ENCODE data around the gene FGFR3.
A peak's percentile ranks its signal among the peaks of the same experiment; 100 is the strongest.

Gene FGFR3

DNA sequence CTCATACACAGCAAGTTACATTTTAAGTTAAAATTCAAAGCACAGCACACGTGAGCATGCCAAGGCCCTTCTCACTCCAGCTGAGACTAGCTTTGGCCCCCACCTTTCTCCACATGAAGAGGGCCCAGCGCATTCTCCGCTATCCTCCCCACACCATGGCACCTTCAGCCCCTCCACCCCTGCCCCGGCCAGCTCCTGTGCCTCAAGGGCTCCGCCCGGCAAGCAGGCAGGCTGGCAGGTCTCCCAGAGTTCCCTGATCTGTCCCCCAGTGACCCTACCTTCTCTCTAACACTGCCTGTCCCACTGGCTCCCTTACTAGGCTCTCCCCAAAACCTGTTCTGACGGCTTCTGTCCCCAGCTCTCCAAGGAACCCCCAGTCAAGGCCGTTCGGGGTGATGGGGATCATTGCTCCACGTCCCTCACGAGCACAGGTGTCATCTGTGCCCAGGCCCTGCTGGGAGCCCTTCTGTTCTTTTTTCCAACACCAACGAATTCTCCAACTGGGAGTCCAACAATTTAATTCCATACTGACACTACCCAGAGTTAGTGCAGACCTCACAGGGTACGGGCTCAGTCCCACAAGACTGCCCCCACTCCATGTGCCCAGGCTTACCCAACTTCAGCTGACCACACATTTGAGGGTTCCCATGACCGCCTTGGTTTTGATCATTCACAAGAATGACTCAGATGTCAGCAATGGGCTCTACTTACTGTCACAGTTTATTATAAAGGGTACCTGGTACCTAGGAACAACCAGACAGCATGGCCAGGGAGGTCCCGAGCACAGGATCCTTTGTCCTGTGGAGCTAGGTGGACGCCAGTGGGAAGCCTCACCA lies 58.7 kb downstream of the FGFR3 start:
- Histone ChIP-seq H3K27me3 (ENCODE audit: control insufficient read depth in 1 of 2, insufficient read depth in 1 of 2, low read length in 2 of 2) (no peaks in the 10 kb centered on the region), H2BK12ac (ENCODE audit: low read length in 2 of 2) (no peak overlapping the region), H2BK5ac (ENCODE audit: low read depth, low read length, poor library complexity, severe bottlenecking) (no peak overlapping the region), H3K14ac (ENCODE audit: low read length in 2 of 2) (no peak overlapping the region), H2AFZ (ENCODE audit: low read depth, low read length) (no peak overlapping the region), H3K4me3 (ENCODE audit: insufficient read depth in 1 of 2, low read depth in 1 of 2, low read length in 2 of 2) (no peak overlapping the region), H2BK120ac (ENCODE audit: low read depth, low read length) (no peak overlapping the region), H2BK15ac (ENCODE audit: low read depth, poor library complexity, severe bottlenecking) (no peak overlapping the region), H3K9ac (ENCODE audit: low read length) (no peak overlapping the region), H3K27ac (ENCODE audit: low read length, poor library complexity, severe bottlenecking) (no peak overlapping the region), H3K36me3 (ENCODE audit: control insufficient read depth in 1 of 2, insufficient read depth in 2 of 2, low read depth in 1 of 2, low read length in 2 of 2) (peaks cover 7 to 10% of the 10 kb centered on the region in 2 experiments), H3K4me1 (ENCODE audit: control insufficient read depth, insufficient read depth, low read depth, low read length) (peaks cover 30% of the 10 kb centered on the region), H3K4me2 (ENCODE audit: low read length, poor library complexity, severe bottlenecking) (no peak overlapping the region), H4K8ac (ENCODE audit: low read length) (no peak overlapping the region), H3K18ac (ENCODE audit: low read depth in 1 of 2, low read length in 2 of 2) (no peak overlapping the region), H3K23ac (ENCODE audit: low read length in 2 of 2) (peak overlapping the region in 1 of 2 experiments; percentile 61), H3K9me3 (ENCODE audit: control insufficient read depth, low read length) (no peaks in the 10 kb centered on the region), H2AK5ac (ENCODE audit: low read length, severe bottlenecking) (peak overlapping the region; percentile 30), H4K91ac (ENCODE audit: low read length) (no peak overlapping the region), H3K79me1 (replicated peaks; ENCODE audit: low read length, poor library complexity, severe bottlenecking) (peaks cover 12% of the 10 kb centered on the region), H3K4ac (ENCODE audit: low read depth in 1 of 2, low read length in 2 of 2) (no peak overlapping the region)
- no peak for DNase-seq
- 97% methylated on average over 16 of the region's 16 CpGs for WGBS

DNA sequence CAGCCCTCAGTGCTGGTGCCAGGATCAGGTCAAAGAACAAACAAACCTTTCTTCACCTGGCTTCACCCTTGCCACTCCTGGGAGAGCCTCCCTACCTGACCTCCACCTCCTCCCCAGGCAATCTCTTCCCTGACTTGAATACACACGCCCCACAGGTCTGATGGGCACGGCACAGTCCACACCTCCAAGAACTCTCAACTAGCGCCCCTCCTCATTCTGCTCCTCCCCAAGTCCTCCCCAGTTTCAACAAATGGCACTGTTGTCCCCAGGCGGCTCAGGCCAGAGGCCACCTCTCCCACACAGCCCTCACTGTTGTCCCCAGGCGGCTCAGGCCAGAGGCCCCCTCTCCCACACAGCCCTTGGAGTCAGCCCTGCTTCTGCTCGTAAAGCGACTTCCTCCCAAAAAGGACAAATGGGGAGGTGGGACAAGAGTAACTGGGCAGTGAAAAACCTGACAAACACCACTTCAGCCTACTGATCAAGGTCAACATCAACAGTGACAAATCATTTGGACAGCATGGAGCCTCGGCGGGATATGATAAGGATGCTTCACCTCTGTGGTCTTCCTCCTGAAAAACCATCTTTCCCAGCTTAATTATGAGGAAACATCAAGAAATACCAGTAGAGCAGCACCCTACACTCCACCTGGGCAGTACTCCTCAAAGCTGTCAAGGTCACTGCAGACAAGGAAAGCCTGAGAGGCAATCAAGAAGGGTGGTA lies 60.0 kb downstream of the FGFR3 start:
- Histone ChIP-seq H2AK5ac (ENCODE audit: low read length, severe bottlenecking) (no peak overlapping the region), H3K27ac (ENCODE audit: low read length, poor library complexity, severe bottlenecking) (no peak overlapping the region), H3K4me1 (ENCODE audit: control insufficient read depth, insufficient read depth, low read depth, low read length) (peaks cover 40% of the 10 kb centered on the region), H3K4me3 (ENCODE audit: insufficient read depth in 1 of 2, low read depth in 1 of 2, low read length in 2 of 2) (no peak overlapping the region), H3K4ac (ENCODE audit: low read depth in 1 of 2, low read length in 2 of 2) (no peak overlapping the region), H2BK15ac (ENCODE audit: low read depth, poor library complexity, severe bottlenecking) (no peak overlapping the region), H3K79me1 (replicated peaks; ENCODE audit: low read length, poor library complexity, severe bottlenecking) (peaks cover 15% of the 10 kb centered on the region), H4K91ac (ENCODE audit: low read length) (no peak overlapping the region), H3K9ac (ENCODE audit: low read length) (no peak overlapping the region), H2BK120ac (ENCODE audit: low read depth, low read length) (no peak overlapping the region), H2AFZ (ENCODE audit: low read depth, low read length) (no peak overlapping the region), H3K9me3 (ENCODE audit: control insufficient read depth, low read length) (no peaks in the 10 kb centered on the region), H3K36me3 (ENCODE audit: control insufficient read depth in 1 of 2, insufficient read depth in 2 of 2, low read depth in 1 of 2, low read length in 2 of 2) (peaks cover 0 to 6% of the 10 kb centered on the region in 2 experiments), H2BK12ac (ENCODE audit: low read length in 2 of 2) (peak overlapping the region in 1 of 2 experiments; percentile 15), H3K18ac (ENCODE audit: low read depth in 1 of 2, low read length in 2 of 2) (no peak overlapping the region), H3K27me3 (ENCODE audit: control insufficient read depth in 1 of 2, insufficient read depth in 1 of 2, low read length in 2 of 2) (no peaks in the 10 kb centered on the region), H3K4me2 (ENCODE audit: low read length, poor library complexity, severe bottlenecking) (no peak overlapping the region), H3K14ac (ENCODE audit: low read length in 2 of 2) (no peak overlapping the region), H3K23ac (ENCODE audit: low read length in 2 of 2) (no peak overlapping the region), H2BK5ac (ENCODE audit: low read depth, low read length, poor library complexity, severe bottlenecking) (no peak overlapping the region), H4K8ac (ENCODE audit: low read length) (no peak overlapping the region)
- WGBS: 89% methylated on average over 9 of the region's 9 CpGs
- no peak for DNase-seq

DNA sequence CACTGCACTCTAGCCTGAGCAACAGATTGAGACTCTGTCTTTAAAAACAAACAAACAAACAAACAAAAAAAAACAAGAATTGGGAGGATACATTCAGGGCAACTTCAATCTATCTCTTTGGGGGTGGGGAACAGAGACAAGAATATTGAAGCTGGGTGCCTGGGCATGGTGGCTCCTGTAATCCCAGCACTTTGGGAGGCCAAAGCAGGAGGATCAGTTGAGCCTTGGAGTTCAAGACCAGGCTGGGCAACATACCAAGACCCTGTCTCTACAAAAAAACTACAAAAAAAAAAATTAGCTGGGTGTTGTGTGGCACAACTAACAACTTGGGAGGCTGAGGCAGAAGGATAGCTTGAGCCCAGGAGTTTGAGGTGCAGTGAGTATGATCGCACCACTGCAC lies 61.7 kb downstream of the FGFR3 start:
- DNase-seq: no peak
- Histone ChIP-seq H4K91ac (ENCODE audit: low read length) (no peak overlapping the region), H4K8ac (ENCODE audit: low read length) (no peak overlapping the region), H3K36me3 (ENCODE audit: control insufficient read depth in 1 of 2, insufficient read depth in 2 of 2, low read depth in 1 of 2, low read length in 2 of 2) (peaks cover 0 to 6% of the 10 kb centered on the region in 2 experiments), H2BK120ac (ENCODE audit: low read depth, low read length) (no peak overlapping the region), H2BK5ac (ENCODE audit: low read depth, low read length, poor library complexity, severe bottlenecking) (no peak overlapping the region), H3K27me3 (ENCODE audit: control insufficient read depth in 1 of 2, insufficient read depth in 1 of 2, low read length in 2 of 2) (no peaks in the 10 kb centered on the region), H3K9me3 (ENCODE audit: control insufficient read depth, low read length) (no peaks in the 10 kb centered on the region), H3K4me3 (ENCODE audit: insufficient read depth in 1 of 2, low read depth in 1 of 2, low read length in 2 of 2) (peak overlapping the region in 1 of 2 experiments; percentile 97), H2BK12ac (ENCODE audit: low read length in 2 of 2) (no peak overlapping the region), H3K23ac (ENCODE audit: low read length in 2 of 2) (no peak overlapping the region), H3K18ac (ENCODE audit: low read depth in 1 of 2, low read length in 2 of 2) (no peak overlapping the region), H3K4me2 (ENCODE audit: low read length, poor library complexity, severe bottlenecking) (peak overlapping the region; percentile 89), H3K4ac (ENCODE audit: low read depth in 1 of 2, low read length in 2 of 2) (peak overlapping the region in 1 of 2 experiments; percentile 55), H2AFZ (ENCODE audit: low read depth, low read length) (no peak overlapping the region), H3K79me1 (replicated peaks; ENCODE audit: low read length, poor library complexity, severe bottlenecking) (peaks cover 13% of the 10 kb centered on the region), H3K14ac (ENCODE audit: low read length in 2 of 2) (no peak overlapping the region), H3K27ac (ENCODE audit: low read length, poor library complexity, severe bottlenecking) (no peak overlapping the region), H3K9ac (ENCODE audit: low read length) (peak overlapping the region; percentile 93), H3K4me1 (ENCODE audit: control insufficient read depth, insufficient read depth, low read depth, low read length) (peaks cover 36% of the 10 kb centered on the region), H2AK5ac (ENCODE audit: low read length, severe bottlenecking) (no peak overlapping the region), H2BK15ac (ENCODE audit: low read depth, poor library complexity, severe bottlenecking) (no peak overlapping the region)
- no CpG with 5 or more reads among the region's 1 CpG for WGBS
